Neuronal stem cell (in vitro differentiated cells): Measurements from ENCODE around the gene LRRC8E.

ENCODE experiments used
- DNase-seq: peaks from one replicate; pipeline ENCODE4 v3.0.0-alpha.2; 2013; ENCODE audit warnings: low spot score
- H2AFZ ChIP-seq: one replicate; pipeline ENCODE4 v1.6.1; 2013; ENCODE audit warnings: mild to moderate bottlenecking, low read length, inconsistent platforms
- H2AK5ac ChIP-seq: 2 replicates; pipeline ENCODE4 v1.6.1; 2013; ENCODE audit warnings: low read depth, mild to moderate bottlenecking, inconsistent platforms, low read length, moderate library complexity, mixed read lengths
- H2BK120ac ChIP-seq: 2 replicates; pipeline ENCODE4 v1.6.1; 2013; ENCODE audit warnings: low read depth, mild to moderate bottlenecking, inconsistent platforms, low read length, moderate library complexity, mixed read lengths
- H2BK12ac ChIP-seq: one replicate; pipeline ENCODE4 v1.6.1; 2013; ENCODE audit warnings: low read length, inconsistent platforms
- H2BK15ac ChIP-seq: 2 replicates; pipeline ENCODE4 v1.6.1; 2013; ENCODE audit warnings: mild to moderate bottlenecking, low read length, inconsistent platforms, mixed read lengths
- H2BK5ac ChIP-seq: one replicate; pipeline ENCODE4 v1.6.1; 2013; ENCODE audit warnings: inconsistent platforms, mild to moderate bottlenecking, low read length, moderate library complexity
- H3K14ac ChIP-seq: one replicate; pipeline ENCODE4 v1.6.1; 2013; ENCODE audit warnings: low read length, inconsistent platforms
- H3K18ac ChIP-seq: 2 replicates; pipeline ENCODE4 v1.6.1; 2013; ENCODE audit warnings: low read length, inconsistent platforms
- H3K23ac ChIP-seq: 2 replicates; pipeline ENCODE4 v1.6.1; 2013; ENCODE audit warnings: low read depth, mild to moderate bottlenecking, mixed read lengths, low read length, inconsistent platforms; ENCODE audit not compliant: poor library complexity
- H3K27ac ChIP-seq: replicated peaks from 3 replicates; pipeline ENCODE4 v1.5.1; 2013; ENCODE audit warnings: low read length, inconsistent platforms
- H3K27me3 ChIP-seq, 3 experiments: 2 replicates each; pipeline ENCODE4 v1.6.1; 2013; ENCODE audit warnings: low read length in 3 of 3, mild to moderate bottlenecking in 2 of 3, inconsistent platforms in 1 of 3, low read depth in 1 of 3, mixed read lengths in 1 of 3, moderate library complexity in 1 of 3; ENCODE audit not compliant: control insufficient read depth in 3 of 3, insufficient read depth in 3 of 3
- H3K36me3 ChIP-seq, 2 donors: replicated peaks in 1 of 2; 2 replicates each; pipeline ENCODE4 v1.6.1; 2013; ENCODE audit warnings: low read length in 2 of 2; ENCODE audit not compliant: control insufficient read depth in 2 of 2, insufficient read depth in 2 of 2
- H3K4ac ChIP-seq: 2 replicates; pipeline ENCODE4 v1.6.1; 2013; ENCODE audit warnings: inconsistent platforms, mild to moderate bottlenecking, low read length, moderate library complexity
- H3K4me1 ChIP-seq, 2 donors: 1 replicate in 1 of 2; 2 replicates in 1 of 2; pipeline ENCODE4 v1.6.1; 2013; ENCODE audit warnings: low read length in 2 of 2, low read depth in 1 of 2; ENCODE audit not compliant: control insufficient read depth in 2 of 2, insufficient read depth in 1 of 2
- H3K4me2 ChIP-seq: one replicate; pipeline ENCODE4 v1.6.1; 2013; ENCODE audit warnings: mild to moderate bottlenecking, low read length, inconsistent platforms; ENCODE audit not compliant: insufficient read depth, poor library complexity, severe bottlenecking
- H3K4me3 ChIP-seq, 2 donors: 2 replicates each; pipeline ENCODE4 v1.5.1; 2013; ENCODE audit warnings: low read length in 2 of 2, mild to moderate bottlenecking in 2 of 2, inconsistent platforms in 1 of 2, moderate library complexity in 1 of 2
- H3K79me1 ChIP-seq: one replicate; pipeline ENCODE4 v1.6.1; 2013; ENCODE audit warnings: low read depth, mild to moderate bottlenecking, inconsistent platforms, low read length, moderate library complexity
- H3K9ac ChIP-seq: one replicate; pipeline ENCODE4 v1.6.1; 2013; ENCODE audit warnings: mild to moderate bottlenecking, low read depth, low read length, inconsistent platforms; ENCODE audit not compliant: poor library complexity
- H3K9me3 ChIP-seq, 2 donors: replicated peaks in 1 of 2; 2 replicates each; pipeline versions ENCODE3 to v1.6.1; 2013; ENCODE audit warnings: low read length in 2 of 2, mild to moderate bottlenecking in 2 of 2, inconsistent platforms in 1 of 2, low read depth in 1 of 2, mixed read lengths in 1 of 2, moderate library complexity in 1 of 2; ENCODE audit not compliant: control insufficient read depth in 2 of 2, insufficient read depth in 1 of 2
- H4K8ac ChIP-seq: one replicate; pipeline ENCODE4 v1.6.1; 2013; ENCODE audit warnings: low read depth, mild to moderate bottlenecking, inconsistent platforms, low read length, moderate library complexity
- H4K91ac ChIP-seq: one replicate; pipeline ENCODE4 v1.6.1; 2013; ENCODE audit warnings: low read length, low read depth, mild to moderate bottlenecking, inconsistent platforms; ENCODE audit not compliant: poor library complexity
- WGBS, 2 donors: extraction: QIAGEN DNeasy Blood & Tissue Kit; methylation state at CpG; one replicate each; pipeline ENCODE4 v1.1.7; 2013; ENCODE audit warnings: missing lambda C conversion rate in 2 of 2, mixed read lengths in 1 of 2; ENCODE audit not compliant: insufficient read length in 2 of 2, insufficient replicate concordance in 1 of 2; ENCODE audit errors: extremely low coverage in 2 of 2; 5-methylcytosine and 5-hydroxymethylcytosine counted together

LRRC8E gene

DNA sequence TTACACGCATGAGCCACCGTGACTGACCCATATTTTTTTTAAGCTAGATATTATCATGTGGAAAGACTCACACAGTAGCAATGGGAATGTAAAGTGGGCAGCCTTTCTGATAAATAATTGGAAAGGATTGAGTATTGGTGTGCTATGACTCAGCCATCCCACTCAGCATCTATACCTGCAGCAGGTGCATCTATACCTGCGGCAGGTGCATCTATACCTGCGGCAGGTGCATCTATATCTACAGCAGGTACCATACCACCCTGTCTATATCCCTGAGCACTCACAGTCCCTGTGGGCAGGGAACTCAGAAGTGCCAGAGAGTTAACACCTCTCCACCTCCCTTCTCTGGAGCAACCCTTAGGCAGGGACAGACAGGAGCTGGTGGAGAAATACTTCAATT is 5.2 kb upstream of the LRRC8E start:
- no peak overlapping the region for H3K27ac ChIP-seq
- H2AK5ac ChIP-seq: no peak overlapping the region
- H2BK5ac ChIP-seq: no peak overlapping the region
- no peak overlapping the region for H3K4me2 ChIP-seq
- no peak overlapping the region for H4K91ac ChIP-seq
- no peaks in the 10 kb centered on the region for H3K79me1 ChIP-seq
- no peak for DNase-seq
- H3K36me3 ChIP-seq: no peaks in the 10 kb centered on the region
- no CpG with 5 or more reads among the region's 4 CpGs for WGBS, 2 donors
- no peak overlapping the region for H3K4ac ChIP-seq
- no peak overlapping the region for H3K18ac ChIP-seq
- H3K27me3 ChIP-seq: peaks cover 0 to 20% (median 8%) of the 10 kb centered on the region in 3 experiments
- H3K23ac ChIP-seq: no peak overlapping the region
- H4K8ac ChIP-seq: no peak overlapping the region
- no peak overlapping the region for H2BK120ac ChIP-seq
- H3K14ac ChIP-seq: no peak overlapping the region
- H3K4me1 ChIP-seq: no peaks in the 10 kb centered on the region
- no peak overlapping the region for H2BK12ac ChIP-seq
- no peak overlapping the region for H2BK15ac ChIP-seq
- no peak overlapping the region for H3K4me3 ChIP-seq
- no peak overlapping the region for H3K9ac ChIP-seq
- no peaks in the 10 kb centered on the region for H3K9me3 ChIP-seq
- no peak overlapping the region for H2AFZ ChIP-seq

DNA sequence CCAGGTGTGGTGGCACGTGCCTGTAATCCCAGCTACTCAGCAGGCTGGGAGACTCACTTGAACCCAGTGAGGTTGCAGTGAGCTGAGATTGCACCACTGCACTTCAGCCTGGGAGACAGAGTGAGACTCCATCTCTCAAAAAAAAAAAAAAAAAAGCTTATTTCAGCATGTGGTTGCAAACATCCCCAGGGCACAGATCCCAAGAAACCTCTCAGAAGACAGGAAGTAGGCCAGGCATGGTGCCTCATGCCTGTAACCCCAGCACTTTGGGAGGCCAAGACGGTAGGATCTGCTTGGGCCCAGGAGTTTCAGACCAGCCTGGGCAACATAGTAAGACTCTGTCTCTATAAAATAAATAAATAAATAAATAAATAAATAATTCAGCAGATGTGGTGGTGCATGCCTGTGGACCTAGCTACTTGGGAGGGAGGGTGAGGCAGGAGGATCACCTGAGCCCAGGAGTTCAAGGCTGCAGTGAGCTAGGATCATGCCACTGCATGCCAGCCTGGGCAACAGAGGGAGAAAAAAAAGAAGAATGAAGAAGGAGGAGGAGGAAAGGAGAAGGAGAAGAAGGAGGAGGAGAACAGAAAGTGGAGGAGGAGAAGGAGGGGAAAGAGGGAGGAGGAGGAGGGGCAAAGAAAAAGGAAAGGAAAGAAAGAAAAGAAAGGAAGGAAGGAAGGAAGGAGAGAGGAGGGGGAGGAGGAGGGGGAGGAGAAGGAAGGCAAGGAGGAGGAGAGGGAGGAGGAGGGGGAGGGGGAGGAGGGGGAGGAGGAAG is 4.3 kb upstream of the LRRC8E start:
- Histone ChIP-seq H3K14ac (no peak overlapping the region), H2BK12ac (no peak overlapping the region), H3K4ac (no peak overlapping the region), H3K18ac (no peak overlapping the region), H3K23ac (no peak overlapping the region), H2AK5ac (no peak overlapping the region), H2BK15ac (no peak overlapping the region), H3K27ac (no peak overlapping the region), H3K4me3 (no peak overlapping the region), H2BK5ac (no peak overlapping the region), H3K79me1 (no peaks in the 10 kb centered on the region), H3K27me3 (peaks cover 0 to 29% (median 15%) of the 10 kb centered on the region in 3 experiments), H3K9ac (no peak overlapping the region), H3K9me3 (no peaks in the 10 kb centered on the region), H2BK120ac (no peak overlapping the region), H3K4me1 (peaks cover 0 to 3% of the 10 kb centered on the region in 2 donors), H3K36me3 (no peaks in the 10 kb centered on the region), H2AFZ (no peak overlapping the region), H3K4me2 (no peak overlapping the region), H4K91ac (no peak overlapping the region), H4K8ac (no peak overlapping the region)
- no peak for DNase-seq
- WGBS, 2 donors: no CpG with 5 or more reads among the region's 2 CpGs

DNA sequence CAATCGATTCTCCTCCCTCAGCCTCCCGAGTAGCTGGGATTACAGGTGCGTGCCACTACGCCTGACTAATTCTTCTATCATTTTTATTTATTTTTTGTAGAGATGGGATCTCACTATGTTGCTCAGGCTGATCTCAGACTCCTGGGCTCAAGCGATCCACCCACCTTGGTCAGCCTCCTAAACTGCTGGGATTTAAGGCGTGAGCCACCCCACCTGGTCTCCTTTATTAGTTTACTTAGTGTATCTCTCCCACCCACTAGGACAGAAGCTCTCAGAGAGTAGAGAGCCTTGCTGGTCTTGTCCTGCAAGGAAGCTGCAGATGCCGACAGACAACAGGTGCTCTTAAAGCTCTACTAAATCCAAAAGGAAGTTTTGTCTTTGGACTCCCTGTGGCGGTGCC is 2.5 kb upstream of the LRRC8E start:
- Histone ChIP-seq H3K9ac (no peak overlapping the region), H3K4ac (no peak overlapping the region), H4K8ac (no peak overlapping the region), H2BK15ac (no peak overlapping the region), H2AK5ac (no peak overlapping the region), H3K4me1 (peaks cover 0 to 3% of the 10 kb centered on the region in 2 donors), H2BK120ac (no peak overlapping the region), H3K27ac (no peak overlapping the region), H3K23ac (no peak overlapping the region), H4K91ac (no peak overlapping the region), H2BK5ac (no peak overlapping the region), H3K9me3 (no peaks in the 10 kb centered on the region), H3K14ac (no peak overlapping the region), H3K79me1 (no peaks in the 10 kb centered on the region), H3K4me3 (no peak overlapping the region), H3K27me3 (peaks cover 0 to 41% (median 19%) of the 10 kb centered on the region in 3 experiments), H2AFZ (no peak overlapping the region), H2BK12ac (no peak overlapping the region), H3K36me3 (no peaks in the 10 kb centered on the region), H3K18ac (no peak overlapping the region), H3K4me2 (no peak overlapping the region)
- no peak for DNase-seq
- WGBS, 2 donors: no CpG with 5 or more reads among the region's 8 CpGs

DNA sequence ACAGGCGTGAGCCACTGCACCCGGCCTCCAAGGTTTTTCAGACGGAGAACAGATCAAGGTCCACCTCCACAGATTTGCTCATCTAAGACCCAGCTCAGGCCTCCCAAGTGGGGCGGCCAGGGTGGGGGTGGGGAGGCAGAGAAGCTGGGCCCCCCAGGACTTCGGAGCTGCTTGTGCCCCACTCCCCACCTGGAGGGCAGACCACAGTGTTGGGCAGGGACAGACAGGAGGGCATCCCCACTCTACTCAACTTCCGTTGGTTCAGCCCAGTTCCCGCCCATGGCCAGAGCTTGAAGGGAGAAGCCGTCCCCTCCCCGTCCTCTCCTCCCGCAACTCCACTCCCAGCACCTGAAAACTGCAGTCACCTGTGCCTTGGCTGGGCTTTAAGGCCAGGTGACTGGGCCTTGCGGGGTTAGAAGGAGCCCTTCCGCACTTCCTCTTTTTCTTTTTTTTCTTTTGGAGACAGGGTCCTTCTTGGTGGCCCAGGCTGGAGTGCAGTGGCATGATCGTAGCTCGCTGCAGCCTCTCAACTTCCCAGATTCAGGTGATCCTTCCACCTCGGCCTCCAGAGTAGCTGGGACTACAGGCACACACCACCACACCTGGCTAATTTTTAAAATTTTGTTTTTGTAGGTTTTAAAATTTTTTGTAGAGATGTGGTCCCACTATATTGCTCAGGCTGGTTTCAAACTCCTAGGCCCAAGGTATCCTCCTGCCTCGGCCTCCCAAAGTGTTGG is 734 bp upstream of the LRRC8E start:
- Histone ChIP-seq H3K27me3 (peaks cover 0 to 43% (median 19%) of the 10 kb centered on the region in 3 experiments), H3K4ac (no peak overlapping the region), H2BK12ac (no peak overlapping the region), H4K8ac (no peak overlapping the region), H3K14ac (no peak overlapping the region), H3K4me1 (peaks cover 0 to 7% of the 10 kb centered on the region in 2 donors), H2AFZ (no peak overlapping the region), H3K79me1 (no peaks in the 10 kb centered on the region), H3K27ac (no peak overlapping the region), H3K9ac (no peak overlapping the region), H3K36me3 (no peaks in the 10 kb centered on the region), H3K23ac (peak overlapping the region; percentile 65), H3K4me3 (no peak overlapping the region), H3K4me2 (peak overlapping the region; percentile 81), H3K9me3 (no peaks in the 10 kb centered on the region), H3K18ac (peak overlapping the region; percentile 89), H2BK15ac (peak overlapping the region; percentile 38), H2AK5ac (peak overlapping the region; percentile 81), H4K91ac (no peak overlapping the region), H2BK120ac (peak overlapping the region; percentile 31), H2BK5ac (peak overlapping the region; percentile 53)
- no CpG with 5 or more reads among the region's 16 CpGs for WGBS, 2 donors
- DNase-seq: no peak
